ENCODE measurements around the gene GNG7. TPM values are rescaled to one million over a fixed set of nuclear protein-coding genes. Genes with fewer than 3 reads are reported as not detected.
"Not testable (repeated sequence)": the region's sequence is repeated elsewhere in the genome, so short reads cannot be mapped to it uniquely, and the experiment has no call there.

The GNG7 gene
- total RNA-seq, 4 donors from 2014 or later = 4.7 to 15.6 (median 9.2) TPM

DNA sequence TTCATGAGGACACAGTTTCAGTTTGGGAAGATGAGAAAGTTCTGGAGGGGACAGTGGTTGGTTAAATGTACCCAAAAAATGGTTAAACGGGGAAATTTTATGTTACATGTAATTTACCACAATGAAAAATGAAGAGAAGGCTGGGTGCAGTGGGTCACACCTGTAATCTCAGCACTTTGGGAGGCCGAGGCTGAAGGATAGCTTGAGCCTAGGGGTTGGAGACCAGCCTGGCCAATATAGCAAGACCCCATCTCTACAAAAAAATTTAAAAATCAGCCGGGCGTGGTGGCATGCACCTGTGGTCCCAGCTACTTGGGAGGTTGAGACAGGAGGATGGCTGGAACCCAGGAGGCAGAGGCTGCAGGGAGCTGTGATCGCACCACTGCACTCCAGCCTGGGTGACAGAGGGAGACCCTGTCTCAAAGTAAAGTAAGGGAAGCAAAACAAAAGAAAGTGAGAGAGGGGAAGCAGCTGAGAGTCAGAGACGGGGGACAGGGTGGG is 17.2 kb downstream of the GNG7 start:
- WGBS, 2 donors (ENCODE audit: low coverage in 1 of 2) = 89 to 93% methylated on average over 4 to 5 of the region's 6 CpGs
- H3K36me3 ChIP-seq = peaks cover 0 to 10% of the 10 kb centered on the region in 2 donors
- peak overlapping the region in 1 of 4 donors; percentile 56 for H3K27ac ChIP-seq
- no peak for ATAC-seq
- no peaks in the 10 kb centered on the region for H3K9me3 ChIP-seq
- TF ChIP-seq POLR2A (IDR thresholded peaks at IDR 0.05) = no peak
- TF ChIP-seq POLR2AphosphoS5 (IDR thresholded peaks at IDR 0.05) = no peak
- TF ChIP-seq, protein P1, sequence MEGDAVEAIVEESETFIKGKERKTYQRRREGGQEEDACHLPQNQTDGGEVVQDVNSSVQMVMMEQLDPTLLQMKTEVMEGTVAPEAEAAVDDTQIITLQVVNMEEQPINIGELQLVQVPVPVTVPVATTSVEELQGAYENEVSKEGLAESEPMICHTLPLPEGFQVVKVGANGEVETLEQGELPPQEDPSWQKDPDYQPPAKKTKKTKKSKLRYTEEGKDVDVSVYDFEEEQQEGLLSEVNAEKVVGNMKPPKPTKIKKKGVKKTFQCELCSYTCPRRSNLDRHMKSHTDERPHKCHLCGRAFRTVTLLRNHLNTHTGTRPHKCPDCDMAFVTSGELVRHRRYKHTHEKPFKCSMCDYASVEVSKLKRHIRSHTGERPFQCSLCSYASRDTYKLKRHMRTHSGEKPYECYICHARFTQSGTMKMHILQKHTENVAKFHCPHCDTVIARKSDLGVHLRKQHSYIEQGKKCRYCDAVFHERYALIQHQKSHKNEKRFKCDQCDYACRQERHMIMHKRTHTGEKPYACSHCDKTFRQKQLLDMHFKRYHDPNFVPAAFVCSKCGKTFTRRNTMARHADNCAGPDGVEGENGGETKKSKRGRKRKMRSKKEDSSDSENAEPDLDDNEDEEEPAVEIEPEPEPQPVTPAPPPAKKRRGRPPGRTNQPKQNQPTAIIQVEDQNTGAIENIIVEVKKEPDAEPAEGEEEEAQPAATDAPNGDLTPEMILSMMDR (IDR thresholded peaks at IDR 0.05) = no peak
- no peak for TF ChIP-seq EP300 (IDR thresholded peaks at IDR 0.05)
- no peaks in the 10 kb centered on the region for H3K27me3 ChIP-seq
- no peaks in the 10 kb centered on the region for H3K4me1 ChIP-seq
- peak overlapping the region in 1 of 2 donors; percentile 18 for H3K4me3 ChIP-seq

DNA sequence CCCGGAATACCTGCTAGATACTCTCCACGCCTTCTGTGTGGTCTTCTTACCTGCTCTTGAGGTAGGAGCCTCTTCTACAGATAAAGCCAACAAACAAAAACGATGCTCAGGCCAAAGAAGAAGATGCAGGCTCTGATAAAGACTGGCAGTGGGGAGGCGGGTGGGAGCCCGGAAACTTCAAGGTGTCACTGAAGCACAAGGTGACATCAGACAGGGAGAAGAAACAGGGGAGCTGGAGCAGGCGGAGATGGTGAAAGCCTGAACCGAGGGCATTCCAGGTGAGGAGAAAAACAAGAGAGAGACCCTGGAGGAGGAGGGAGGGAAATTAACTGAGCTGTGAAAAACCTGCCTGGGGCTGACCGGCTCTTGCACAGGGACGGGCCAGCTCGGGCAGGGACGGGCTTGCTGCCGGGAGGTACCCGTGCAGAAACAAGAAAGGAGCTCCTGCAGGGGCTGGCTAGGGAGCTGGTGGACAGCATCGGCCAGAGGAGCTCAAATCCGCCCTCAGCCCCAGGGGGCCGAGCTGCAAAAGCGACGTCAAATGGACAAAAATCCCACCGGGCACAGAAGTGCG is 19.0 kb downstream of the GNG7 start:
- 80 to 92% methylated on average over 7 to 16 of the region's 20 CpGs for WGBS, 2 donors (ENCODE audit: low coverage in 1 of 2)
- TF ChIP-seq EP300 (IDR thresholded peaks at IDR 0.05) (no peak), POLR2A (IDR thresholded peaks at IDR 0.05) (no peak)
- H3K27me3 ChIP-seq = no peaks in the 10 kb centered on the region
- ATAC-seq = no peak
- no peak overlapping the region for H3K27ac ChIP-seq
- H3K4me3 ChIP-seq = no peak overlapping the region
- no peaks in the 10 kb centered on the region for H3K9me3 ChIP-seq
- H3K4me1 ChIP-seq = no peaks in the 10 kb centered on the region
- H3K36me3 ChIP-seq = peaks cover 0 to 10% of the 10 kb centered on the region in 2 donors

DNA sequence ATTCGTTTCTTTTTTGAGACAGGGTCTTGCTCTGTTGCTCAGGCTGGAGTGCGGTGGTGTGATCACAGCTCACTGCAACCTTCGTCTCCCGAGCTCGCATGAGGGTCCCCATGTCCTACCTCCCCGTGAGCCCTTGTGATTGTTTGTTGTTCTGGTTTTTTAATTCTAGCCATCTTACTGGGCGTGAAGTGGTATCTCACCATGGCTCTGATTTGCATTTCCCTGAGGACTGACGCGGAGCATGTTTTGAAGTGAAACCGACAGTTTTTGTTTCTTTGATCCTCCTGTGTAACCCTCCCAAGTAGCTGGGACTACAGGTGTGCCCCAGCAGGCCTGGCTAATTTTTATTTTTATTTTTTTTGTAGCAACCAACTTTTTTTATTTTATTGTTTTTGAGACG is 21.7 kb downstream of the GNG7 start:
- no peak for ATAC-seq
- peaks cover 0 to 10% of the 10 kb centered on the region in 2 donors for H3K36me3 ChIP-seq
- no peaks in the 10 kb centered on the region for H3K27me3 ChIP-seq
- WGBS, 2 donors (ENCODE audit: low coverage in 1 of 2) = 81 to 96% methylated on average over 8 to 10 of the region's 11 CpGs
- TF ChIP-seq, protein P1 (IDR thresholded peaks at IDR 0.05) = no peak
- TF ChIP-seq POLR2AphosphoS5 (IDR thresholded peaks at IDR 0.05) (no peak), EP300 (IDR thresholded peaks at IDR 0.05) (no peak)
- H3K9me3 ChIP-seq = no peaks in the 10 kb centered on the region
- H3K4me3 ChIP-seq = no peak overlapping the region
- H3K4me1 ChIP-seq = peaks cover 0 to 19% (median 0%) of the 10 kb centered on the region in 3 donors
- H3K27ac ChIP-seq = no peak overlapping the region

DNA sequence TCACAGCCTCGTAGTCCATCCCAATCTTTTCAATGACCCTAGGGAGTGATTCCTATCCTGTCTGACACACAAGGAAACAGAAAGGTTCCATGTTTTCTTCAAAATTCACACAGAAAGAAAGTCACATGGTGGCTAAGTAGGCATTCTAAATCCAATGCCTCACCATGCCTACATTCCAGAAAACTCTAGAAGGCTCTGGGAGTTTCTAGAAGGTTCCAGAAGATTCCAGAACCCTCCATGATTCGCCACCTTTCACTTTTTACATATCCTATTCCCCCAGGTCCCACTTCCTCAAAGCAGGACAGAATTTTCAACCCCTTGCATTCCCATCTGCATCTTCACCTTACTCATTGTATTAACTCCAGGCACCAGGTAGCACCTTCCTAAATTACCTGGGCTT is 23.1 kb downstream of the GNG7 start:
- Histone ChIP-seq H3K27me3 (no peaks in the 10 kb centered on the region), H3K36me3 (peaks cover 0 to 10% of the 10 kb centered on the region in 2 donors), H3K9me3 (no peaks in the 10 kb centered on the region), H3K4me1 (peaks cover 0 to 33% (median 0%) of the 10 kb centered on the region in 3 donors), H3K4me3 (no peak overlapping the region), H3K27ac (no peak overlapping the region)
- no peak for ATAC-seq
- 94 to 100% methylated on average over 2 of the region's 2 CpGs for WGBS, 2 donors (ENCODE audit: low coverage in 1 of 2)
- TF ChIP-seq POLR2AphosphoS5 (IDR thresholded peaks at IDR 0.05) (no peak), EP300 (IDR thresholded peaks at IDR 0.05) (no peak), POLR2A (IDR thresholded peaks at IDR 0.05) (no peak)
- TF ChIP-seq, protein P1 (IDR thresholded peaks at IDR 0.05) = no peak

DNA sequence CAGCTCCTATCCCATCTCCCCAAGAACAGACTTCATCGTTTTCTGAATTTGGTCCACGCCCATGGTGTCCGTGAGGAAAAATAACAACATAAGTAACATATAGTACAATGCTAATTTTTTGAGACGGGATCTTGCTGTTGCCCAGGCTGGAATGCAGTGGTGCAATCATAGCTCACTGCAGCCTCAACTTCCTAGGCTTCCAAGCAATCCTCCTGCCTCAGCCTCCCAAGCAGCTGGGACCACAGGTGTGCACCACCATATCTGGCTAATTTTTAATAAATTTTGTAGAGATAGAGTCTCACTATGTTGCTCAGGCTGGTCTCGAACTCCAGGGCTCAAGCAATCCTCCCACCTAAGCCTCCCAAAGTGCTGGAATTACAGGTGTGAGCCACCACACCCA is 23.5 kb downstream of the GNG7 start:
- peaks cover 0 to 10% of the 10 kb centered on the region in 2 donors for H3K36me3 ChIP-seq
- not testable (repeated sequence) for H3K4me3 ChIP-seq, ATAC-seq, H3K27me3 ChIP-seq, H3K9me3 ChIP-seq, H3K27ac ChIP-seq
- WGBS, 2 donors (ENCODE audit: low coverage in 1 of 2) = 94 to 100% methylated on average over 3 to 4 of the region's 5 CpGs
- H3K4me1 ChIP-seq = peaks cover 0 to 35% (median 0%) of the 10 kb centered on the region in 3 donors

DNA sequence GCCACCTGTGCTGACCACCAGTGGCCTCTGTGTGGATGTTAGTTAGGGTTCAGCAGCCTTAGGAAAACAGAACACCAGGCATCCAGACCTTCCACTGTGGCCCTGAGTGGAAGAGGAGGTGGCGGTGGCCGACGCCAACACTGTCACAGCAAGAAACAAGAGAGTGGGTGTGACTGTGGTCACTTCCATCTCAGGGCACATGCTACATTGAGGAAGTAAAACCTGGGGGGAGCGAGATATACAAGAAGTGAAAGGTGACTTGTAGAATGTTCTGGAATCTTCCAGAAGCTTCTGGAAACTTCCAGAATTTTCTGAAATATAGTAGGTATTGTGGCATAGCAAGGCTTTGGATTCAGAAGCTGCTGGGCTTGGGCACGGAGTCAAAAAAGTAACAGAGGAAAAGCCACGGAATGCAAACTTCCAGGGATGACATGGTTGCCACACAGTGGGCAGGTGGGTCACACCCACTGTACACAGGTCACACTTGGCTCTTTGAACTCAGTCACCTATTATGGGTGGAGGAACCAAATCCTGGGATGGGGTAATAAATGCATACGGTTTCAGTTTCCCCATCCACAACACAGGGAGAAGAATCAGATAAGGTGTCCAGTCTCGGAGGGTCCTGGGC is 24.3 kb downstream of the GNG7 start:
- Histone ChIP-seq H3K27me3 (no peaks in the 10 kb centered on the region), H3K9me3 (no peaks in the 10 kb centered on the region), H3K4me1 (peaks cover 0 to 35% (median 0%) of the 10 kb centered on the region in 3 donors), H3K36me3 (peaks cover 0 to 10% of the 10 kb centered on the region in 2 donors), H3K27ac (peak overlapping the region in 1 of 4 donors; percentile 86), H3K4me3 (no peak overlapping the region)
- ATAC-seq = no peak
- TF ChIP-seq POLR2A (IDR thresholded peaks at IDR 0.05) = no peak
- no peak for TF ChIP-seq EP300 (IDR thresholded peaks at IDR 0.05)
- no peak for TF ChIP-seq POLR2AphosphoS5 (IDR thresholded peaks at IDR 0.05)
- TF ChIP-seq, protein P1 (IDR thresholded peaks at IDR 0.05) = no peak
- WGBS, 2 donors (ENCODE audit: low coverage in 1 of 2) = 80 to 87% methylated on average over 6 to 8 of the region's 8 CpGs
